HG02885 (cell line): ENCODE results near the gene CRHR1.

Experiments
- ATAC-seq: cut with Tn5 transposase; IDR thresholded peaks from one replicate; pipeline ENCODE4 v1.9.1; 2021; ENCODE audit warnings: mild to moderate bottlenecking; ENCODE audit not compliant: unreplicated experiment, poor library complexity

Gene CRHR1

DNA sequence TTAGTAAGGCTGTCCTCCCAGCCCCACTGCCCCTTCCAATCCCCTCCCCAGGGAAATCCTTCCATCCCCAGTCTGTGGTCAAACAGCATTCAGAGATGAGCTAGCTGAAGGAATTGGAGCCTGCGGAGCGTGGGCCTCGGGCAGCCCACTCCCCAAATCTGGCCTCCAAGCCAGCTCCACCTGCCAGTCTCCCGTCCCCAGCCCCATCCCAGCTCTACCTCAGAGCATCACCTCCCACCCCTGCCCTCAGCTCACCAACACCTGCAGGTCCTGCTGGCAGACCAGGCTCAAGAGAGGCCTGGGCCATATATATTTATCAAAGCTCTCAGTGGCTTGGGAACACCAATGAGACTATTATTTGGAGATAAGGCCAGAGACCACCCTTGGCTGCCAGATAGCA lies 55.3 kb downstream of the CRHR1 start:
- no peak for ATAC-seq

DNA sequence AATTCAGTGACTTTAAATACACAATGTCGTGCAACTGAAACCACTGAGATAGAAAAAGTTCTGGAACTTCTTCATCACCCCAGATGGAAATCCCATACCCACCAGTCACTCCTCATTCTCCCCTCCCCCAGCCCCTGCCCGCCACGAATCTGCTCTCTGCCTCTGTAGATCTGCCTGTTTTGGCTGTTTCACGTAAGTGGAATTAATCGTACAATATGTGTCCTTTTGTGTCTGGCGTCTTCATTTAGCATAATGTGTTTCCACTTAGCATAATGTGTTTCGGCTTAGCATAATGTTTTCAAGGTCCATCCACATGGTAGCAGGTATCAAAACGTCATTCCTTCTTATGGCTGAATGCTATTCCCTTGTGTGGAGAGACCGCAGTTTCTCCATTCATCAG lies 57.1 kb downstream of the CRHR1 start:
- ATAC-seq: no peak

DNA sequence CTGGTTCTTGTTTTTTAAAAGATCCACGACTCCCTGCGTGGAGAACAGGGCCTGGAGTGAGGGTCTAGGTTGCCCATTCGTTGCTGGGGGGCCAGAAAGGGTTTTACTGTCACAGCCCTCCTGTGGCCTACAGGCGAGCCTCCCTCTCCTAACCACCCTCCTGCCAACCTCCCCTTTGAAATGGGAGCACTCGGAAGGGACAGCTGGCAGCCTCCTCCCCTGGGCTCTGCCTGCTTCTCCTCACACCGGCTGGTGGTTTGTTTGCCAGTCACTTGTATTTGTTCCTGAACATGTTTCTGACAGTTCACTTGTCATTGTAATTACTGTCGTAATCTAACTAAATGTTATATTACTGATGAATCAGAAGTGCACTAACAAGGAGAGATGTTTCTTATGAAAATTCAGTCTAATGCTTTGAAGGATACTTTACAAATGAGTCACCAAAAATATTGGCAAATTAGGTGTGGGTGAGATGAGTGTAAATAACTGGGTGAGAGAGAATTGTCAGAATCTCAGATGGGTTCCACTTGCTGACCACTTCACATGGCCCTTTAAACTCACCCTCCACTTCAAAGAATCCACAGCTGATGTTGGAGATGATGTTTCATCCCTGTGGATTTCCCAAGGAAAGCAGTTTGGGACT lies 57.9 kb downstream of the CRHR1 start:
- no peak for ATAC-seq

DNA sequence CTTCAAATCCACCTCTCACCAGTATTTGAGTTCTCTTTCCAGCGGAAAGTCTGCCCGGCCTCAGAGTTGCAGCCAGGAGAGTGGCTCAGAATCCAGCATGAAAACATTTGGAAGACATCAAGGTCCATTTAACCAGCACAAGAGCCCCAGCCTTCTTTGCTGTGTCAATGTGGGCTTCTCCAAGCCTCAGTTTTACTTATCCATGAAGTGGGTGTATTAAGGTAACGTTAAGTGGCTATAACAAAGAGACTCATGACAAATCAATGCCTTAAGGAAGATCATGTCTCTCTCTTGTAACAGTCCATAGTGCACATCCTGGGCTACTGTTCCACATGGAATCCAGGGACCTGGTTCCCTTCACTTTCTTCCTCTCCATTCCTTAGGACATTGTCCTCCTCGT lies 59.6 kb downstream of the CRHR1 start:
- no peak for ATAC-seq

DNA sequence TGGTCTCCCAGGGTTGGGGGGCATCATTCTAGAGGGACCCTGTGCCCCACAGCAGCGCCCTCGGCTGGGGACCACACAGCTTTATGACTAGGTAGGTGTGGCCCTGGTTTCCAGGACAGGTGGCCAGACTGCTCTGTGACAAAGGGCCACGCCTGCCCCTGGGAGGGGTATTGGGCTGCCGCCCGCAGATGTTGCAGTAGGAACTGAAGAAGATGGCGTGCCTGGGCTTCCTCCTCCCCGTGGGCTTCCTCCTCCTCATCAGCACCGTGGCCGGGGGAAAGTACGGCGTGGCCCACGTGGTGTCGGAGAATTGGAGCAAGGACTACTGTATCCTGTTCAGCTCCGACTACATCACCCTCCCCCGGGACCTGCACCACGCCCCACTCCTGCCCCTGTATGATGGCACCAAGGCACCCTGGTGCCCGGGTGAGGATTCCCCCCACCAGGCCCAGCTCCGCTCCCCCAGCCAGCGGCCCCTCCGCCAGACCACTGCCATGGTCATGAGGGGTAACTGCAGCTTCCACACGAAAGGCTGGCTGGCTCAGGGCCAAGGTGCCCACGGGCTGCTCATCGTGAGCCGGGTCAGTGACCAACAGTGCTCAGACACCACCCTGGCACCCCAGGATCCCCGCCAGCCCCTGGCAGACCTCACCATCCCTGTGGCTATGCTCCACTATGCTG lies 60.7 kb downstream of the CRHR1 start, which contains the start of gene SPPL2C:
SPPL2C (plus strand) TSS at position 187 of the 681 bp plus-strand sequence; CDS start at position 213, 26 bp downstream.
- ATAC-seq: no peak

DNA sequence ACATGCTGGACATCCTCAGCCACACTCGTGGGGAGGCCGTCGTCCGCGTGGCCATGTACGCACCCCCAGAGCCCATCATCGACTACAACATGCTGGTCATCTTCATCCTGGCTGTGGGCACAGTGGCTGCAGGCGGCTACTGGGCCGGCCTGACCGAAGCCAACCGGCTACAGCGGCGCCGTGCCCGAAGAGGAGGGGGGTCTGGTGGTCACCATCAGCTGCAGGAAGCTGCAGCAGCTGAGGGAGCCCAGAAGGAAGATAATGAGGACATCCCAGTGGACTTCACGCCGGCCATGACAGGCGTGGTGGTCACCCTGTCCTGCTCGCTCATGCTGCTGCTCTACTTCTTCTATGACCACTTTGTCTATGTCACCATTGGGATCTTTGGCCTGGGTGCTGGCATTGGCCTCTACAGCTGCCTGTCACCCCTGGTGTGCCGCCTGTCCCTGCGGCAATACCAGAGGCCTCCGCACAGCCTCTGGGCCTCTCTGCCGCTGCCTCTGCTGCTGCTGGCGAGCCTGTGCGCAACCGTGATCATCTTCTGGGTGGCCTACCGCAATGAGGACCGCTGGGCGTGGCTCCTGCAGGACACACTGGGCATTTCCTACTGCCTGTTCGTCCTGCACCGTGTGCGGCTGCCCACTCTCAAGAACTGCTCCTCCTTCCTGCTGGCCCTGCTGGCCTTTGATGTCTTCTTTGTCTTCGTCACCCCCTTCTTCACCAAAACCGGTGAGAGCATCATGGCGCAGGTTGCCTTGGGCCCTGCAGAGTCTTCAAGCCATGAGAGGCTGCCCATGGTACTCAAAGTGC lies 61.5 kb downstream of the CRHR1 start:
- ATAC-seq: no peak

DNA sequence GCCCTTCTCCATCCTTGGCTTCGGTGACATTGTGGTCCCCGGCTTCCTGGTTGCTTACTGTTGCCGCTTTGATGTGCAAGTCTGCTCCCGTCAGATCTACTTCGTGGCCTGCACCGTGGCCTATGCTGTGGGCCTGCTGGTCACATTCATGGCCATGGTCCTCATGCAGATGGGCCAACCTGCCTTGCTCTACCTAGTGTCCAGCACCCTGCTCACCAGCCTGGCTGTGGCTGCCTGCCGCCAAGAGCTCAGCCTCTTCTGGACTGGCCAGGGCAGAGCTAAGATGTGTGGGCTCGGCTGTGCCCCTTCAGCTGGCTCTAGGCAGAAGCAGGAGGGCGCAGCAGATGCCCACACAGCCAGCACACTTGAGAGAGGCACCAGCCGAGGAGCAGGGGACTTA lies 62.1 kb downstream of the CRHR1 start:
- ATAC-seq: no peak

DNA sequence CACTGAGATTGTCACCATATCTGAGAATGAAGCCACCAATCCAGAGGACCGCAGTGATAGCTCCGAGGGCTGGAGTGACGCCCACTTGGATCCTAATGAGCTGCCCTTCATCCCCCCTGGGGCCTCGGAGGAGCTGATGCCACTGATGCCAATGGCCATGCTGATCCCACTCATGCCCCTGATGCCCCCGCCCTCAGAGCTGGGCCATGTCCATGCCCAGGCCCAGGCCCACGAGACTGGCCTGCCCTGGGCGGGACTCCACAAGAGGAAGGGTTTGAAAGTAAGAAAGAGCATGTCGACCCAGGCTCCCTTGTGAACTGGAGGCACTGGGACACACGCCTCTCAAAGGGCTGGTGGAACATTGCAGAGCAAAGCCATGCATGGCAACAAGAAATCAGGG lies 62.5 kb downstream of the CRHR1 start:
- no peak for ATAC-seq

DNA sequence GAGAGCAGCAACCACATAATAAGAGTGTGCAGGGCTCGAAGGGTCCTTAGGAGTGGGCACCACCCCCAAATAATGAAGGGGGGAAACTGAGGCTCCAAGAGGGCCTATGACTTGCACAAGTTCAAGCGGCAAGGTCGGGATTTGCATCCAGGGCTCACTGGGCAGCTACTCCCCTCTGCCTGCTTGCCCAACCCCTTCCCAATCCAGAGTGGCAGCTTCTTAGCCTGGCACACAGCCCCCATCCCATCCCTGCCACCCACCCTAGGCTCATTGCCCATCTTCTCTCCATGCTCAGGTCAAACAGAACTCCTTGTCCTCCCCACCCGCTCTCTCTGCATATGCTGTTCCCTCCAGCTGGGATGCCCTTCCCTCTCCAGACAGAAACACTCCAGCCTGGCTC lies 63.0 kb downstream of the CRHR1 start:
- ATAC-seq: no peak

DNA sequence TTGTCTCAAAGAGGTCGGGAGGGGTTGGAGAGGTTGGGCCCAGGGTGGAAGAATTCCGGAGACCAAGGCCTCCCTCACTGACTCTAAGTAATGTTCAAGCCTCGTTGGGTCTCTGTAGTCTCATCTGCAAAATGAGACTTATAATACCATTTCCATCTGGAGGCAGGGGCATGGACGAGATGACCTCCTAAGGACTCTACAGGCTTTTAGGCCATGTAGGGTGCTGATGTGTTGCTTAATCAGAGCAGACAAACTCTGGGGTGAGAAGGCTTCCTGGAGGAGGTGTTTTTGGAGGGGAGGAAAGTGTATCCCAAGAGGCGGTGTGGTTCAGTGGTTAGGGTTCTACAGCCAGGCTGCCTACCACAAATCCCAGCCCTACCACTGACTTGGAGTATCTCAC lies 63.6 kb downstream of the CRHR1 start:
- ATAC-seq: no peak

DNA sequence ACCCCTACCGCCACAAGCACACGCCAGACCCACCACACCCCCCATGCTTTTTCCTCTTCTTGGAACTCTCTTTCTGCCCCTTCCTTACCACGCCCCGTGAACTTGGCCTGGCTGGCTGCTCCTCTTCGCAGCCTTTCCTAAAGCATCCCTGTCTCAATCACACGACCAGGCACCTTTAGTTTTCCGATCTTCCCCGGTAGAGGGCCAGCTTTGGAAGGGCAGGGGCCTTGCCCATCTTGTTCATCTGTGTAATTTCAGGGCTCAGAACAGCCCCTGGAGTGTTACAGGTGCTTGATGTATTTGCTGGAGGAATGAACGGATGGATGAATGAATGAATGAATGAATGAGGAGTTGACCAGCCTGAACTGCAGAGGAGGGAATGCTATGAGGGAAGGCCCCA lies 64.3 kb downstream of the CRHR1 start:
- ATAC-seq: no peak

DNA sequence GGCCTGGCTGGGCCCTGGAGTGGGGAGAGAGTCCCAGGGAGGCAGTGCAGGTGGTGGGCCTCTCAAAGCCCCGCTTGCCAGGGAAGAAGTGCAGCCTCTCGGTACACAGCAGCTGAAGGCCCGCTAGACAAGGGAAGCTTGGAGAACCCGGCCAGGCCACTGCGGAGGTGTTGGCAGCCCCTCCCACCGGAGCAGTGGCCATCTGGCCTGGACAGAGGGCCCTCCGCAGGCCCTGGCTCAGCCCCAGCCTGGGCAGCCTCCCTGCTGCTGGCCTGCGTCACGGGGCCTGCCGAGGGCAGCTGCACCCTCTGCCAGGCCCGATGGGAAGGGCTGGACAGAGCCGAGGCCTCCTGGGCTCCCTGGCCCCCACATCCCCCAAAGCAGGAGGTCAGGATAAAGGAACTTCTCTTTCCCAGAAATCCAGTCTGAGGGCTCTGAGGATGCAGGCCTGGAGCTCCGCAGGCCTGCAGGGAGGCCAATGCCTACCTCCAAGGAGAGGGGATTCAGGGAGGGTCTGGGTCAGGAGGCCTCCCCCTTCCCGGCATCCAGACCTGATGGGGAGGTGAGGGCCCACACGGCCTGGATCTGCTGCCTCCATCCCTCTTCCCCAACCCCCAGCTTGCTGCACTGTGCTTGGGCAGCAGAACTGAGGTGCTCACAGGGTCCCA lies 64.9 kb downstream of the CRHR1 start:
- no peak for ATAC-seq

DNA sequence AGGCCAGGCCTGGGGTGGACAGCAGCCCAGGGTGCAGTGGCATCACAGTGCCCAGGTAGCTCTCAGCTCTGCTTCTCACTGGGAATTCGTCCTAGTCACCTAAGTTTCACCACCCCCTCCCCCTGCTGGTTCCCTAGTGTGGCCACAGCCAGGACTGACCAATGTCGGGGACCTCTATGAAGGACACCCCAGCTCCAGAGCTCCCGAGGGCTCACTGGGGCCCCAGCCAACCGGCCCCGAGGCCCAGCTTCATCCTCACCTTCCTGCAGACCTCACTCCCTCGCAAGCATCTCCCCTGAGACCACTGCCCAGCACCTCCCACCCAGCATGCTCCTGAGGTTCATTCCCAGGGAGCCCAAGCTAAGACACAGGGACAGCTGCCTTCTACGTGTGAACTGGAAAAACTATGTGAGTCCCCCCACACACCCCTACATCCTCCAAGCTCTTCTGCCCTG lies 65.4 kb downstream of the CRHR1 start:
- ATAC-seq: no peak

DNA sequence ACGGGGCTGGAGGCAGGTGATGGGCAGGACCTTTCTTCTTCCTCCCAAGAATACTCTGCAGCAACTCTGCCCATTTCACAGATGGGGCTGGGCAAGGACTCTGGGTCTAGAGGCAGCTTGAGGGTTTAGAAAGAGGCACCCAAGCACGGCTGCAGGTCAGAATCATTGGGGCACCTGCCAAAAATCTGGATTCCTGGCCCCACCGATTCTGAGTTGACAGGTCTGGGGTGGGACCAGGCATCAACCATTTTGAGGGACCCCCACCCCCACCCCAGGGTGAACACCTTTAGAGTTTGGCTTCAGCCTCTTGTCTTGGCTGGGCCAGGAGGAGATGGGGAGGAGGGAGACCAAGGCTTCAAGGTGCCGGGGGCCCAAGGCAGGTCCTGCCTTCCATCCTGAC lies 65.9 kb downstream of the CRHR1 start:
- no peak for ATAC-seq

DNA sequence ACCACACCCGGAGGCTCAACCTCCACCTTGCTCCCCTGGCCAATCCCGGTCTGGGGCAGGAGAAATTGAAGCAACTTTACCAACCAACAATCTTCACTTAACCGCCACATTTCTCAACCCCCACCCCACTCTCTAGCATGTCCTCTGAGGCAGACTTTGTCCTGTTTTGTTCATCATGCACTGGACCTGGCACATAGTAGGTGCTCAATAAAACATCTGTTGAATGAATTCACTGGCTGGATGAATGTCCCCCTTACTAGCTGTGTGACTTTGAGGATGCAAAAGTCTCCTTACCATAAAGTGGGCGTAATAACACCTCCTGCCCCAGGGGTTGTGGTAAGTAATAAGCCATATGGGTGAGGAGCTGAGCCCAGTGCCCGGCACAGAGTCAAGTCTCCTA lies 66.3 kb downstream of the CRHR1 start:
- ATAC-seq: no peak

DNA sequence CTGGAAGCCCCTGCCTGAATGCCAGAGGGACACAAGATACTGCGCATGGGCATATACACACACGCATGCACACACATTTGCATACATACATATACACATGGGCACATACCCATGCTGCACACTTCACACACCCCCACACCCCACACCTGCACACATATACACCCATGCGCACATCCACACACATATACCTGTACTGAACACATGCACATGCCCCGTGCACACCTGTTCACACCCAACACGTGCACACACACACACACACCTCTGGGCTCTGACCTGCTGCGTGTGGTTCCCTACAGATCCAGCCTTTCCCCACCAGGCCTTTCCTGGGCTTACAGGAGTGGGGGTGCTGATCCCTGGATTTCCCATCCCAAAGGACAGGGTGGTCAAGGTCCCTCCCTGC lies 66.9 kb downstream of the CRHR1 start:
- ATAC-seq: no peak

DNA sequence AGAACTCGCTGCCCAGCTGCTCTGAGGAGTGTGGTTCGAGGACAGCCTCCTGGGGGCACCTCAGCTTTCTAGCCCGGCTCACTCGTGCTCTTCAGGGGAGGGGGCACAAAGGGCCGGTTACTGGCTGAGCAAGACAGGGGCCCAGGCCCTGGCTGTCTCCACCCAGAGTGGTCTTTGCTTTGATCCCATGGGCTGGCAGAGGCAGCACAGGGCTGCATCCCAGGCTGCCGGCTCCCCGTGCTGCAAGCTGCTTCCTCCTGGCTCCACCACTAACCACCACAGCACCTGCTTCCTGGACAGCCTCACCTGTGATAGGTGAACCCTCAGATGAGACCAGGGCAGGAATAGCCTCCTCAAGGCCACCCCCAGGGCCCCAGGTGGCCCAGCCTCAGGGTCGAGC lies 67.3 kb downstream of the CRHR1 start:
- no peak for ATAC-seq

DNA sequence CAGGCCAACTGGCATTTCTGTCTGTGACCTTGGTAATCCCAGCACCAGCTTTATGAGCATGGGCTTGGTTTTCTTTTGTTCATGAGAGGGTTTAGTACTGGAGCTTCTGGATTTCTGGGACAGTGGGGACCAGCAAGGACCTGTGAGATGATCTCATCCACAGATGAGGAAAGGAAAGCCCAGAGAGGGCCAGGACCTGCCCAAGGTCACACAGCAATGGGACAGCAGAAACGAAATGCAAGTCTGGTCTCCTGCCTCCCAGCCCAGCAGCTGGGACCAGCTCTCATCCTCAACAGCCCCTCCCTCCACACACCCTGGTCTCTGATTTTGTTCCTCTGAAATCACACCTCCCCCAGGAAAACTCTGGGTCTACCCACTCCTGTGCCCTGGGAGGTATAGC lies 67.8 kb downstream of the CRHR1 start:
- no peak for ATAC-seq

DNA sequence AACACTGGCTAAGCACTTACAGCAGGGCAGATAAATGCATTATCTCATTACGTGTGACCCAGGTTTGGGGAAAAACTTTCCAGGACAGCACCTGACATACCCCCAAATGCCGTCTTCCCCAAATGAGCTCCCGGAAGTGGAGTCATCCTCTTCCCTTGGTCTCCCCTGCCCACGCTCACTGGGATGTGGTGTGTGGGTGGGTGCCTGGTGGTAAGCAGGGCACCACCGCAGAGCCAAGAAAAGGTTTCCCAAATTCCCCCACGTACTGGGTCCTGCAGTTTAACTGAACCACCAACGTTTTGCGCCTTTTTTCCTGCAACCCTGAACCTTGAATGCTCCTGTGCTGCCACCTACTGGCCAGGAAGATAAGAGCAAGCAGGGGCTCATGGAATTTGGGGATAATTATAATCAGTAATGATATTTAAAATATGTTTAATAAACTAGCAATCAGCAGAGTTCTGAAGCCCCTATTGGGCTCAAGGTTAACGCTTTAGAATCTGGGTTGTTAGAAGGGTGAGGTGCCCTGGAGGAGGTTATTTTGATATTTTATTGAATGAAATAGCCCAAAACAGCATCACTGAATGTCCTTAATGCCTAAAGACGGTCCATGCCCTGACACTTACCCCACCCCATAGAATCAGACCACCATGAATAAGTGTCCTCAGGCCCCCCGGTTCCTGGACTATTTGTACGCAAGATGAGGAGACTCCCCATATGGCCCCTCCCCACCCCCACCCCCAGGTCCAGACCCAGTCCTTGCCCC lies 68.6 kb downstream of the CRHR1 start:
- ATAC-seq: no peak

DNA sequence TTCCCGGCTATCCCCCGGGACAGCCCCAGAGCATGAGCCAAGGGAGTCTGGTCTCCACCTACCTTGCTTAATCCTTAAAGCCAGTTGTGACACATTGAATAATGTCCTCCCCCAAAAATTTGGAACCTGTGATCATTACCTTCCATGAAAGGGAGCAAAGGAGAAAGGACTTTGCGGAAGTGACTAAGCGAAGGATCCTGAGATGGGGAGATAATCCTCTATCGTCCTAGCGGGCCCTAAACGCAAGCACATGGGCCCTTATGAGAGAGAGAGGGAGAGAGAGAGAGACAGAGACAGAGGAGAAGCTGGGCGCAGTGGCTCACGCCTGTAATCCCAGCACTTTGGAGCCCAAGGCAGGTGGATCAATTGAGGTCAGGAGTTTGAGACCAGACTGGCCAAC lies 70.1 kb downstream of the CRHR1 start:
- ATAC-seq: no peak
